GM18873 (cell line): ENCODE data around the gene ZNF683.
"Not testable (repeated sequence)": the region's sequence is repeated elsewhere in the genome, so short reads cannot be mapped to it uniquely, and the experiment has no call there.

ENCODE experiments used
- ATAC-seq: cut with Tn5 transposase; IDR thresholded peaks from one replicate; pipeline ENCODE4 v1.9.1; 2021; ENCODE audit warnings: mild to moderate bottlenecking, moderate library complexity, moderate number of reproducible peaks; ENCODE audit not compliant: unreplicated experiment, low FRiP score

The ZNF683 gene

DNA sequence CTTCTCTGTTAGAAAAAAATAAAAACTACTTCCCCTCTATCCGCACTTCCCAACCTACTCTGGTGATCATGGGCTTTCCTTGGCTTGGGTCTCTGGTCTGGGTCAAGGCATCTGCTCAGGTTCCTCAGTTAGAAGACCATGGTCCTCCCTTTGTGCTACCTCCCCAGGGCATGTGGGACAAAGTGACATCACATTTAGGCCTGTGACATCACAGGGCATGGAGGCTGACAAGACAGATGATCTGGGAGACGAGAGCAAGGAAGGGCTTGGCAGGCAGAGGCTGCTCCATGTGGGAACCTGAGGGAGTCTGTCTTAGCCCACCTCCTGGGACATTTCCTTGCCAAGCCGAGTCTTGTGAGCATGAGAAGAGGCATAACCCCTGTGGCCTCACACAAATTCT, at the start of gene ZNF683:
ZNF683 (minus strand) TSS at position 140 of the 400 bp plus-strand sequence. CDS start 4,179 bp downstream, outside the sequence.
- not testable (repeated sequence) for ATAC-seq

GRCh38 chr1:26419494-26419893, 46.9 kb upstream of the ZNF683 start:
- no peak for ATAC-seq

DNA sequence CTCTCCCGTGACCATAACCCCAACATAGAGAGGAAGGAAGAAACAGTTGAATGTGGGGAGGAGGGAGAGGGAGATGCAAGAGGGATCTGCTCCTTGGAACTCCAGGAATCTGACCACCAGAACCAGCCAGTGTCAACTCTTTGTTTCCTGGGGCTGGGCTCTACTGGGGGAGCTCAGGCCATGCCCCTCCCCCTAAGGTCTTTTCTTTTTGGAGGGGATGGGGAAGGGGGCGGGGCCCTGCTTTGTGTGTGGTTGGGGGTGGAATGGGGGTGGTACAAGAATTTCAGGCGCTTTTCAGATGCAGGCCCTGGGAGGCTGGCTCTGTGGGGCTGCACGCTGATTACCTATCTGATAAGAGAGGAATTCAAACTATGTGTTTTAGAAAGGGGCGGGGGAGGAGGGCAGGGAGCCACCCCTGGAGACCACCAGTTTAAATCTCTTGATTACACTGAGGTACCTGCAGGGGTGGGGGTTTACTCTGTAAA, 46.4 kb upstream of the ZNF683 start:
- no peak for ATAC-seq

DNA sequence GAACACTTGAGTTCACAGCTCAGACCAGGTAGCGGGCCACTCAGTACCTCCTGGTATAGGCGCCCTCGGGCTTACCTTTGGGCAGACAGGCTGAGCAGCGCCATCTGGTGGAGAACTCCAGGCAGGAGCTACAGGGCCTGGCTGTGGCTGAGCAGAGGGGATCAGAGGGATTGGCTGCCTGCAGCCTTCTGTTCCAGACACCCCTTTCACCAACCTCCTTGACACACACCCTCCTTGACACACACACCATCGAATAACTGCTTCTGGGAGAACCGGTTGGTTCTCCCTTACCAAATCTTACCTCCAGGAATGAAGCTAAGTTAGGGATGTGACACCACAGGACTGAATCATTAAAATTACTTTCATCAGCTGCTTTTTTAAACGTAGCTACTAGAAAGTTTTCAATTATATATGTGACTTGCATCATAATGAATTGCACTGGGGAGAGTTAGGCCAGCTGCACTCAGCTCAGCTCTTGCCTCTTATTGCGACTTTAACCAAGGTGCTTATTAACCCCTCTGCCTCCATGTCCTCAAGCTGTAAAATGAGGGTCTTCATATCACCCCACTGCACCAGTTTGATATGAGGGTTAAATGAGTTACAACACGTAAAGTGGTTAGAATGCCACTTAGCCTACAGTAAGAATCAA, 44.7 kb upstream of the ZNF683 start:
- ATAC-seq = peak; percentile 46

DNA sequence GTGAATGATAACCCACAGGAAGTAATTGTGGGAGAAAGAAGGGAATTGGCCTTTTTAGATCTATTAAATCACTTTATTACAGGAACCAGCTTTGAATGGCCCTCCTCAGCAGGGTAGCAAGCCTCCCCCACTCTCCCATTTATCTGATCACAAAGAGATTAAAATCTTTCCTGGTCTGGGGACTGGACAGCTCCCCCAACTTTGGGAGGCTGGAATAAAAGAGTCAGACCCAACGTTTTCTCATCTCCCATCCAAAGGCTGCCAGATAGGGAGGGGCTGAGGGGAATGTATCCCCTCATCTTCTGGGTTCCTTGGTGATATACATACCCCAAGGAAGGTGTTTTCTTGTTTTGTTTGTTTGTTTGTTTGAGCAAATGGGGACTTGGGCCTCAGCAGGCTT, 40.5 kb upstream of the ZNF683 start:
- no peak for ATAC-seq

DNA sequence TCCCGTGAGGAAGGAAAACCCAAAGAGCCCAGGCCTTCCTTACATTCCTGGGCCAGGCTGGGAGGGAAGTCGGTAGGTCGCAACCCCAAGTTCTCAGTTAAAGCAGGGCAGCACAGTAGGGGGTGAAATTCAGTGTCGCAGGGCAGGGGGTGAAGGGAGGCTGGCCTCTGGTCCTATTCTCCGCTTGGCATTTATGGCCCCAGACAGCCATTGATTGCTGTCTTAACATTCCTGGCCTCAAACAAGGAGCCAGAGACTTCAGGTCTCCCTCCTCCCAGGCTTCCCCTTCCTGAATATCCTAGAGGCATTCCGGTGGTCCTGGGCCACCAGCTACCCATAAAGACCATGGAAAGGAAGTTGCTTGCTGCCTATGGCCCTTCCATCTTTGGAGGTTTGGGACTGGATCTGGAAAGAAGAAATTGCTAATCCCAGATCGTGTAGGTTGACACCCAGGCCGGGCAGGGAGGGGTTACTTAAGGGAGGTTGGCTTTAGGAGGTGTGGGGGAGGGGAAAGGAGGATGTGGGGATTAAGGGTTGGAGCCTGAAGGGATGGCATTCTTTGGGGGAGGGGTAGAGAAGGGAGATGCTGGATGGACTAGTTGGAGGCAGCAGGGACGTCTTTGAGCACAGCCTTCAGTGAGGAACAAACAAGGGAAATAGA, 39.8 kb upstream of the ZNF683 start:
- ATAC-seq = no peak

DNA sequence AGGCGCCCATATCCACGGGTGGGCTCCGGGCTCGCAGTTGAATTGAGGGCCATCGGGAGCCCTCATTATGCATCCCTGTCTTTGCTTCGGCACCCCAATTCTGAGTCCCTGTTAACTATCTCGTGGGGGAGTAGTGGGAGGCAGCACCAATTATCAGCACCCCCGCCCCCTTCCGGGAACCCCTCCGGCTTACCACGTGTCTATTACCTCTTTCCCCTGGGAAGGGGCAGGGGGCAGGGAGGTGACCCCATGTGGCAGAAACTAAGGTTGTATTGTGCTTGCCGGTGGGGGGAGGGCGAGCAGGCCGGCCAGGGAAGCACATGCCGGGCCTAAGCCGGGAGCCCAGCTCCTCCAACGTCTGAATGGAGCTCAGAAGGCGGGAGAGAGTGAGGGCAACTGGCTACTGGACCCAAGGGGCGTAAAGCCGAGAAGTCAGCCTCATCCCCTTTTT, 39.1 kb upstream of the ZNF683 start:
- ATAC-seq = no peak

- ATAC-seq = no peak
These were observed 38.4 kb upstream of the ZNF683 start, which contains the start of gene LIN28A for GRCh38 chr1:26410706-26411623. Gene LIN28A (plus strand): TSS chr1:26410817. CDS start chr1:26410892, 75 bp downstream.

- ATAC-seq = no peak
These were observed 36.7 kb upstream of the ZNF683 start for GRCh38 chr1:26409191-26409807.

GRCh38 chr1:26408604-26409003, 36.1 kb upstream of the ZNF683 start:
- no peak for ATAC-seq

DNA sequence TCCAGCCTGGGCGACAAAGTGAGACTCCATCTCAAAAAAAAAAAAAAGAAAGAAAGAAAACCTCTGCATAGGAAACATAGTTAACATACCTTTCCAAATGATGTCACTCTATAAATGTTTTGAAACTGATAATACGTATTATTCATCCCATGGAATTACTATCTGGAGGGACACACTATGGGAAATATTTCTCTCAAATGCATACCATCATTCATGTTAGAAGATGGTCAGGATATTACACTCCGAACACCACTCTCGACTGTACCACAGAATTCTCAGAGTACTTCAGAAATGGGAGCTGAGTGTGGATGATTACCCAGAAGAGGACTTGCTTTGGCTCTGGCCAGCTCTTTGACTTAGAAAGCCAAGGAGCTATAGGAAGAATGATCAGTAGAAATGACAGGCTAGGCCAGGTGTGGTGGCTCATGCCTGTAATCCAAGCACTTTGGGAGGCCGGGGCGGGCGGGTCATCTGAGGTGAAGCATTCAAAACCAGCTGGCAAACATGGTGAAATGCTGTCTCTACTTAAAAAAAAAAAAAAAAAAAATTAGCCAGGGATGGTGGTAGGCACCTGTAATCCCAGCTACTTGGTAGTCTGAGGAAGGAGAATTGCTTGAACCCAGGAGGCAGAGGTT, 32.8 kb upstream of the ZNF683 start:
- ATAC-seq = no peak

GRCh38 chr1:26404641-26405040, 32.1 kb upstream of the ZNF683 start:
- ATAC-seq = no peak

DNA sequence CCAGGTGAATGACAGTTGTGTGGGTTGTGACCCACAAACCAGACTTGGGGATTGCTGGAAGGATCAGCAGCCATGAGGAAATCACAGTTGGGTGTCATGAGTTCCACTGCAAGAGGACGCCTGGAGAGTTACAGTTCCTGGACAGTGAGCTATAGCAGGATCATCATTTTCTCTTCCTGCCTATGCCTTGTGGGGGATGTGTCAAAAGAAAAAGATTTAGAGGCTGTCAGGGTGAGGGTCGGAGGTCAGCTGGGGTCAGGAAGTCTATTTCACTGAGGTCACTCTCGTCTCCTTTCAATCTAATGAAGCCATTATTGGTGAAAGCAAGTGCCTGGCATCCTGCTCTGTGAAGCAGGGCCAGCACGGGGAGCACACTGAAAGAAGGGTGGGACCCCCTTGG, 31.1 kb upstream of the ZNF683 start:
- no peak for ATAC-seq

- no peak for ATAC-seq
These were observed 29.3 kb upstream of the ZNF683 start for GRCh38 chr1:26401891-26402290.

DNA sequence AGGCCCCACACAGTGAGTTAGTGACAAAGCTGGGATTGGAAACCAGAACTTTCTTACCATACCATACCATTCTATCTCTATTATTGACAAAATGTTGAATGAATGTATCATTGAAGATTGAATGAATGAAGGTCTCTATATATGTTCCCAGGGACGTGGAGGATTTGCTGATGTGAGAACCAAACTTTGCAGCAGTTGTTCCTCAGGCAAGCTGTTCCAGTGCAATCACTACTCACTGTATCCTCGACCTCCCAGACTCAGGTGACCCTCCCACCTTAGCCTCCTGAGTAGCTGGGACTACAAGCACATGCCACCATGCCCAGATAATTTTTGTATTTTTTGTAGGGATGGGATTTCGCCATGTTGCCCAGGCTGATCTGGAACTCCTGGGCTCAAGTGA, 26.5 kb upstream of the ZNF683 start:
- no peak for ATAC-seq

GRCh38 chr1:26395754-26396153, 23.2 kb upstream of the ZNF683 start:
- no peak for ATAC-seq

- no peak for ATAC-seq
These were observed 18.9 kb upstream of the ZNF683 start for GRCh38 chr1:26391450-26391849.

GRCh38 chr1:26389604-26390247, 17.2 kb upstream of the ZNF683 start:
- no peak for ATAC-seq

GRCh38 chr1:26388791-26389445, 16.4 kb upstream of the ZNF683 start:
- no peak for ATAC-seq
